Measurements from ENCODE around the gene HP1BP3. TPM values are rescaled to one million over a fixed set of nuclear protein-coding genes. Genes with fewer than 3 reads are reported as not detected.

Gene HP1BP3
- total RNA-seq, 2 experiments from 2014 or later: 219 to 224 TPM

- intact Hi-C loops (cut with micrococcal nuclease): no loop called here
- peaks cover 4% of the 10 kb centered on the region for H3K4me1 Mint-ChIP-seq (ENCODE audit: low read depth)
- no peak for DNase-seq
- no peaks in the 10 kb centered on the region for H3K9me3 Mint-ChIP-seq
- ChIA-PET POLR2A (no interaction called here), CTCF (no interaction called here)
- no peak for TF ChIP-seq CTCF (IDR thresholded peaks at IDR 0.05)
- no peak overlapping the region for H3K4me3 Mint-ChIP-seq
- H3K27me3 Mint-ChIP-seq: peaks cover 15% of the 10 kb centered on the region
- H3K36me3 Mint-ChIP-seq (ENCODE audit: low read depth): no peaks in the 10 kb centered on the region
- H3K27ac Mint-ChIP-seq: no peak overlapping the region
- no peak for ATAC-seq
Measured at GRCh38 chr1:20725189-20726117, 61.7 kb downstream of the HP1BP3 start.

- DNase-seq (no peak), ATAC-seq (no peak)
- H3K9me3 Mint-ChIP-seq: no peaks in the 10 kb centered on the region
- CTCF ChIA-PET: interaction anchor here (1.6 kb wide), 1 partner anchor 28 kb away, joined by 5 read pairs; no protein-coding TSS in a partner anchor
- no peaks in the 10 kb centered on the region for H3K36me3 Mint-ChIP-seq (ENCODE audit: low read depth)
- no peak for TF ChIP-seq CTCF (IDR thresholded peaks at IDR 0.05)
- H3K27ac Mint-ChIP-seq: no peak overlapping the region
- H3K4me3 Mint-ChIP-seq: no peak overlapping the region
- no peaks in the 10 kb centered on the region for H3K4me1 Mint-ChIP-seq (ENCODE audit: low read depth)
- intact Hi-C loops (cut with micrococcal nuclease): no loop called here
- peaks cover 11% of the 10 kb centered on the region for H3K27me3 Mint-ChIP-seq
- POLR2A ChIA-PET: interaction anchor here (1.8 kb wide), 1 partner anchor 62 kb away, joined by 4 read pairs; the partner anchor contains the start of gene HP1BP3
Measured at GRCh38 chr1:20724364-20725188, 62.5 kb downstream of the HP1BP3 start.

GRCh38 chr1:20723537-20724363 lies 63.4 kb downstream of the HP1BP3 start:
- H3K4me3 Mint-ChIP-seq: no peak overlapping the region
- H3K9me3 Mint-ChIP-seq: no peaks in the 10 kb centered on the region
- intact Hi-C loops (cut with micrococcal nuclease): no loop called here
- CTCF ChIA-PET: interaction anchor here (1.6 kb wide), 1 partner anchor 27 kb away, joined by 5 read pairs; no protein-coding TSS in a partner anchor
- POLR2A ChIA-PET: interaction anchor here (1.8 kb wide), 1 partner anchor 63 kb away, joined by 4 read pairs; the partner anchor contains the start of gene HP1BP3
- no peak for DNase-seq
- no peak overlapping the region for H3K27ac Mint-ChIP-seq
- no peaks in the 10 kb centered on the region for H3K4me1 Mint-ChIP-seq (ENCODE audit: low read depth)
- peaks cover 12% of the 10 kb centered on the region for H3K27me3 Mint-ChIP-seq
- no peak for TF ChIP-seq CTCF (IDR thresholded peaks at IDR 0.05)
- no peaks in the 10 kb centered on the region for H3K36me3 Mint-ChIP-seq (ENCODE audit: low read depth)
- no peak for ATAC-seq

GRCh38 chr1:20723159-20723536 lies 64.0 kb downstream of the HP1BP3 start:
- Mint-ChIP-seq H3K4me3 (no peak overlapping the region), H3K4me1 (ENCODE audit: low read depth) (no peaks in the 10 kb centered on the region), H3K27ac (no peak overlapping the region), H3K27me3 (peaks cover 11% of the 10 kb centered on the region), H3K9me3 (no peaks in the 10 kb centered on the region), H3K36me3 (ENCODE audit: low read depth) (no peaks in the 10 kb centered on the region)
- ChIA-PET POLR2A (interaction anchor here (1.8 kb wide), 1 partner anchor 63 kb away, joined by 4 read pairs; the partner anchor contains the start of gene HP1BP3), CTCF (interaction anchor here (1.6 kb wide), 1 partner anchor 26 kb away, joined by 5 read pairs; no protein-coding TSS in a partner anchor)
- ATAC-seq (no peak), DNase-seq (no peak)
- no peak for TF ChIP-seq CTCF (IDR thresholded peaks at IDR 0.05)
- intact Hi-C loops (cut with micrococcal nuclease): no loop called here
